OCI-LY3 (cell line): ENCODE data around the gene PHYKPL.

Experiments used
- EZH2phosphoT487 ChIP-seq: fragments of 200-600 bp; shearing (Covaris generic); IDR thresholded peaks from 2 replicates; pipeline ENCODE4 v1.6.1; 2018; ENCODE audit warnings: antibody characterized with exemption, mixed run types, low read depth
- TF ChIP-seq, protein P1 (sequence below): fragments of 200-600, 300-600 bp; sonication (generic); IDR thresholded peaks from 2 replicates; pipeline ENCODE4 v1.5.1; 2014; ENCODE audit warnings: antibody characterized with exemption, low read length, low read depth

DNA sequence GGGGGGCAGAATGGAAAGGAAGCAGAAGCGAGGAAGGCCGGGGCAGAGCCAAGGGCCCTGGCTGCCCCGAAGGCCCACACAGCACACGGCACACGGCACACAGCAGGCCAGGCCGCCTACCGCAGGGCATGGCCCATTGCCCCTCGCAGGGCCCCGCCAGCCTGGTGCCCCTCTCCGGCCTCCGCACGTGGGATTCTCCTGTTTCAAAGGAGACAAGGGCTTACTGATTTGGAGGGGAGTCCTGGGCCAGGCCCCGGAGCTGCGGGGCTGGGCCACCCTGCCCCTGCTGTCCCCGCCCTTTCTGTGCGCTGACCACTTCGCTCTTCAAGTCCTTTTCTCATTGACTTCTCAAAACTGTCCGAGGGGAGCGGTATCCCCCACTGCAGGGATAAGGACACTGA lies 7.7 kb upstream of the PHYKPL start:
- TF ChIP-seq, protein P1, sequence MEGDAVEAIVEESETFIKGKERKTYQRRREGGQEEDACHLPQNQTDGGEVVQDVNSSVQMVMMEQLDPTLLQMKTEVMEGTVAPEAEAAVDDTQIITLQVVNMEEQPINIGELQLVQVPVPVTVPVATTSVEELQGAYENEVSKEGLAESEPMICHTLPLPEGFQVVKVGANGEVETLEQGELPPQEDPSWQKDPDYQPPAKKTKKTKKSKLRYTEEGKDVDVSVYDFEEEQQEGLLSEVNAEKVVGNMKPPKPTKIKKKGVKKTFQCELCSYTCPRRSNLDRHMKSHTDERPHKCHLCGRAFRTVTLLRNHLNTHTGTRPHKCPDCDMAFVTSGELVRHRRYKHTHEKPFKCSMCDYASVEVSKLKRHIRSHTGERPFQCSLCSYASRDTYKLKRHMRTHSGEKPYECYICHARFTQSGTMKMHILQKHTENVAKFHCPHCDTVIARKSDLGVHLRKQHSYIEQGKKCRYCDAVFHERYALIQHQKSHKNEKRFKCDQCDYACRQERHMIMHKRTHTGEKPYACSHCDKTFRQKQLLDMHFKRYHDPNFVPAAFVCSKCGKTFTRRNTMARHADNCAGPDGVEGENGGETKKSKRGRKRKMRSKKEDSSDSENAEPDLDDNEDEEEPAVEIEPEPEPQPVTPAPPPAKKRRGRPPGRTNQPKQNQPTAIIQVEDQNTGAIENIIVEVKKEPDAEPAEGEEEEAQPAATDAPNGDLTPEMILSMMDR = no peak
- TF ChIP-seq EZH2phosphoT487 = no peak
